LoVo (cell line): ENCODE data around the gene COL23A1.

Experiments
- DNase-seq: peaks from one replicate; pipeline ENCODE4 v3.0.0-alpha.2; 2016; ENCODE audit warnings: low spot score

COL23A1 gene

GRCh38 chr5:178336889-178337288, 253.3 kb downstream of the COL23A1 start:
- no peak for DNase-seq

- no peak for DNase-seq
Observed at GRCh38 chr5:178335302-178336030, 254.7 kb downstream of the COL23A1 start.

GRCh38 chr5:178334861-178335260, 255.3 kb downstream of the COL23A1 start:
- no peak for DNase-seq

GRCh38 chr5:178333821-178334481, 256.2 kb downstream of the COL23A1 start:
- no peak for DNase-seq

GRCh38 chr5:178332210-178332641, 258.0 kb downstream of the COL23A1 start:
- DNase-seq = no peak

- DNase-seq = peak; percentile 87
Observed at GRCh38 chr5:178331491-178331996, 258.6 kb downstream of the COL23A1 start.

- DNase-seq = no peak
Observed at GRCh38 chr5:178330791-178331404, 259.3 kb downstream of the COL23A1 start.

GRCh38 chr5:178328826-178329730, 261.1 kb downstream of the COL23A1 start:
- no peak for DNase-seq

GRCh38 chr5:178327931-178328711, 262.1 kb downstream of the COL23A1 start:
- no peak for DNase-seq

- no peak for DNase-seq
Observed at GRCh38 chr5:178327446-178327845, 262.7 kb downstream of the COL23A1 start.

- no peak for DNase-seq
Observed at GRCh38 chr5:178326374-178326715, 263.8 kb downstream of the COL23A1 start.

GRCh38 chr5:178325679-178326373, 264.4 kb downstream of the COL23A1 start:
- DNase-seq = no peak

- DNase-seq = no peak
Observed at GRCh38 chr5:178325311-178325678, 264.9 kb downstream of the COL23A1 start.

GRCh38 chr5:178324481-178325310, 265.5 kb downstream of the COL23A1 start:
- DNase-seq = no peak

- DNase-seq = no peak
Observed at GRCh38 chr5:178323961-178324360, 266.2 kb downstream of the COL23A1 start.

GRCh38 chr5:178323541-178323865, 266.7 kb downstream of the COL23A1 start:
- DNase-seq = no peak

- no peak for DNase-seq
Observed at GRCh38 chr5:178322736-178323540, 267.3 kb downstream of the COL23A1 start.

GRCh38 chr5:178320281-178320855, 269.8 kb downstream of the COL23A1 start:
- no peak for DNase-seq
